H9 (cell line): ENCODE results near the gene HEATR3. TPM values are rescaled to one million over a fixed set of nuclear protein-coding genes. Genes with fewer than 3 reads are reported as not detected.

Experiments used
- DNase-seq: peaks from one replicate; pipeline ENCODE4 v3.0.0-alpha.2; 2017
- H2AFZ ChIP-seq: one replicate; pipeline ENCODE4 v1.6.1; 2013; ENCODE audit warnings: mild to moderate bottlenecking, low read length, control low read depth, moderate library complexity
- H2AK5ac ChIP-seq: 2 replicates; pipeline ENCODE4 v1.6.1; 2013; ENCODE audit warnings: low read length, control low read depth, mixed read lengths; ENCODE audit not compliant: insufficient read length
- H2BK120ac ChIP-seq: one replicate; pipeline ENCODE4 v1.6.1; 2013; ENCODE audit warnings: low read depth, mild to moderate bottlenecking, low read length, control low read depth, inconsistent platforms; ENCODE audit not compliant: poor library complexity, severe bottlenecking
- H2BK12ac ChIP-seq: 2 replicates; pipeline ENCODE4 v1.6.1; 2013; ENCODE audit warnings: low read length, control low read depth, mixed read lengths, low read depth; ENCODE audit not compliant: insufficient read length
- H2BK15ac ChIP-seq: 2 replicates; pipeline ENCODE4 v1.6.1; 2013; ENCODE audit warnings: low read depth, low read length, control low read depth
- H2BK20ac ChIP-seq: one replicate; pipeline ENCODE4 v1.6.1; 2013; ENCODE audit warnings: low read depth, mild to moderate bottlenecking, low read length, control low read depth, inconsistent platforms; ENCODE audit not compliant: poor library complexity, severe bottlenecking
- H2BK5ac ChIP-seq: 2 replicates; pipeline ENCODE4 v1.6.1; 2013; ENCODE audit warnings: low read length, control low read depth, mixed read lengths; ENCODE audit not compliant: insufficient read length
- H3K14ac ChIP-seq: 2 replicates; pipeline ENCODE4 v1.6.1; 2013; ENCODE audit warnings: low read length, control low read depth; ENCODE audit not compliant: insufficient read depth
- H3K18ac ChIP-seq: 2 replicates; pipeline ENCODE4 v1.6.1; 2013; ENCODE audit warnings: low read depth, mild to moderate bottlenecking, mixed read lengths, low read length, control low read depth; ENCODE audit not compliant: insufficient read length
- H3K23ac ChIP-seq: 2 replicates; pipeline ENCODE4 v1.6.1; 2013; ENCODE audit warnings: low read length, control low read depth, mixed read lengths, low read depth; ENCODE audit not compliant: insufficient read length
- H3K23me2 ChIP-seq: 2 replicates; pipeline ENCODE4 v1.6.1; 2013; ENCODE audit warnings: low read depth, mild to moderate bottlenecking, mixed read lengths, low read length, control low read depth; ENCODE audit not compliant: insufficient read length, poor library complexity, severe bottlenecking
- H3K27ac ChIP-seq: 2 replicates; pipeline ENCODE4 v1.5.1; 2013; ENCODE audit warnings: low read length, control low read depth, mixed read lengths, low read depth; ENCODE audit not compliant: insufficient read length
- H3K27me3 ChIP-seq: 2 replicates; pipeline ENCODE4 v1.6.1; 2013; ENCODE audit warnings: low read length, control low read depth, inconsistent platforms; ENCODE audit not compliant: insufficient read depth
- H3K4ac ChIP-seq: 2 replicates; pipeline ENCODE4 v1.6.1; 2013; ENCODE audit warnings: low read depth, mild to moderate bottlenecking, control low read depth, inconsistent platforms, low read length, moderate library complexity
- H3K4me1 ChIP-seq: 2 replicates; pipeline ENCODE4 v1.6.1; 2013; ENCODE audit warnings: low read length, control low read depth, inconsistent platforms; ENCODE audit not compliant: insufficient read depth
- H3K4me2 ChIP-seq: 2 replicates; pipeline ENCODE4 v1.6.1; 2013; ENCODE audit warnings: low read length, control low read depth, mixed read lengths; ENCODE audit not compliant: insufficient read length, insufficient read depth
- H3K56ac ChIP-seq: 2 replicates; pipeline ENCODE4 v1.6.1; 2013; ENCODE audit warnings: low read depth, mild to moderate bottlenecking, mixed read lengths, low read length, control low read depth; ENCODE audit not compliant: insufficient read length
- H3K79me1 ChIP-seq: 2 replicates; pipeline ENCODE4 v1.6.1; 2013; ENCODE audit warnings: low read depth, mild to moderate bottlenecking, moderate library complexity, low read length, control low read depth, inconsistent platforms; ENCODE audit not compliant: insufficient read depth, poor library complexity, severe bottlenecking
- H3K79me2 ChIP-seq: 2 replicates; pipeline ENCODE4 v1.6.1; 2013; ENCODE audit warnings: low read length, control low read depth, inconsistent platforms; ENCODE audit not compliant: insufficient read depth
- H3K9ac ChIP-seq: 2 replicates; pipeline ENCODE4 v1.6.1; 2013; ENCODE audit warnings: low read length, control low read depth, mixed read lengths; ENCODE audit not compliant: insufficient read length; ENCODE audit errors: extremely low read depth
- H3K9me3 ChIP-seq: one replicate; pipeline ENCODE4 v1.6.1; 2013; ENCODE audit warnings: low read depth, low read length, inconsistent platforms; ENCODE audit not compliant: control insufficient read depth
- H3T11ph ChIP-seq: one replicate; pipeline ENCODE4 v1.6.1; 2013; ENCODE audit warnings: mild to moderate bottlenecking, low read length, control low read depth, inconsistent platforms
- H4K20me1 ChIP-seq: one replicate; pipeline ENCODE4 v1.6.1; 2013; ENCODE audit not compliant: control insufficient read depth, insufficient read length, insufficient read depth
- H4K5ac ChIP-seq: 2 replicates; pipeline ENCODE4 v1.6.1; 2013; ENCODE audit warnings: low read depth, mild to moderate bottlenecking, mixed read lengths, low read length, control low read depth; ENCODE audit not compliant: insufficient read length
- H4K8ac ChIP-seq: replicated peaks from 2 replicates; pipeline ENCODE4 v1.6.1; 2013; ENCODE audit warnings: low read length, control low read depth, mixed read lengths, low read depth; ENCODE audit not compliant: insufficient read length
- H4K91ac ChIP-seq: 2 replicates; pipeline ENCODE4 v1.6.1; 2013; ENCODE audit warnings: low read depth, mild to moderate bottlenecking, moderate library complexity, mixed read lengths, low read length, control low read depth; ENCODE audit not compliant: insufficient read length
- H3K27ac Mint-ChIP-seq, 3 experiments: 2 replicates in 2 of 3; 3 replicates in 1 of 3; pipeline ENCODE4 v1.8.0; 2020 to 2021; ENCODE audit warnings: mixed read lengths in 3 of 3, mild to moderate bottlenecking in 1 of 3, moderate library complexity in 1 of 3
- H3K27me3 Mint-ChIP-seq: 2 replicates; pipeline ENCODE4 v1.8.0; 2021; ENCODE audit warnings: low read depth, mild to moderate bottlenecking, moderate library complexity, mixed read lengths
- H3K36me3 Mint-ChIP-seq, 3 experiments: 2 replicates in 2 of 3; 3 replicates in 1 of 3; pipeline ENCODE4 v1.8.0; 2020 to 2021; ENCODE audit warnings: low read depth in 3 of 3, mixed read lengths in 3 of 3; ENCODE audit not compliant: insufficient read depth in 1 of 3
- H3K4me1 Mint-ChIP-seq, 2 experiments: 2 replicates each; pipeline ENCODE4 v1.8.0; 2020; ENCODE audit warnings: mixed read lengths in 2 of 2
- H3K4me3 Mint-ChIP-seq, 2 experiments: 2 replicates in 1 of 2; 3 replicates in 1 of 2; pipeline ENCODE4 v1.8.0; 2020 to 2021; ENCODE audit warnings: mild to moderate bottlenecking in 2 of 2, mixed read lengths in 2 of 2, moderate library complexity in 1 of 2
- H3K9me3 Mint-ChIP-seq, 2 experiments: 2 replicates in 1 of 2; 3 replicates in 1 of 2; pipeline ENCODE4 v1.8.0; 2020; ENCODE audit warnings: mild to moderate bottlenecking in 2 of 2, mixed read lengths in 2 of 2, moderate library complexity in 1 of 2
- CTCF ChIP-seq: fragments of 200-600 bp; sonication (generic); conservative IDR thresholded peaks from 3 replicates; pipeline ENCODE4 v1.8.0; 2021; ENCODE audit warnings: antibody characterized with exemption, mild to moderate bottlenecking
- WGBS: extraction: QIAGEN DNeasy Blood & Tissue Kit; methylation state at CpG from one replicate; pipeline ENCODE4 v1.1.7; 2013; ENCODE audit warnings: missing lambda C conversion rate, low lambda C conversion rate, mixed read lengths; ENCODE audit not compliant: insufficient read length; ENCODE audit errors: extremely low coverage; 5-methylcytosine and 5-hydroxymethylcytosine counted together
- total RNA-seq: library from RNA; stranded (reverse); gene quantifications from 2 replicates; pipeline ENCODE4 v1.2.1, GENCODE V29; 2021

HEATR3 gene
- total RNA-seq, 1 experiment from 2014 or later, result 26.5 TPM

GRCh38 chr16:50072730-50073129 is 7.0 kb downstream of the HEATR3 start:
- H3K14ac ChIP-seq, result no peak overlapping the region
- no peak overlapping the region for H4K8ac ChIP-seq
- no peaks in the 10 kb centered on the region for H4K20me1 ChIP-seq
- no peaks in the 10 kb centered on the region for H3K4me1 ChIP-seq
- peaks cover 4% of the 10 kb centered on the region for H3K79me1 ChIP-seq
- H3K4ac ChIP-seq, result no peak overlapping the region
- no peak overlapping the region for H3K56ac ChIP-seq
- no peak overlapping the region for H3T11ph ChIP-seq
- H3K27me3 Mint-ChIP-seq, result no peaks in the 10 kb centered on the region
- no peaks in the 10 kb centered on the region for H3K23me2 ChIP-seq
- H3K18ac ChIP-seq, result no peak overlapping the region
- H3K23ac ChIP-seq, result no peak overlapping the region
- no peak overlapping the region for H3K4me2 ChIP-seq
- H3K4me1 Mint-ChIP-seq, result peaks cover 15 to 16% of the 10 kb centered on the region in 2 experiments
- no peak overlapping the region for H2AK5ac ChIP-seq
- no peak overlapping the region for H3K27ac ChIP-seq
- no peak for TF ChIP-seq CTCF
- no peak overlapping the region for H2BK120ac ChIP-seq
- no peak overlapping the region for H4K5ac ChIP-seq
- H2BK5ac ChIP-seq, result no peak overlapping the region
- H2BK15ac ChIP-seq, result no peak overlapping the region
- H3K9me3 ChIP-seq, result no peaks in the 10 kb centered on the region
- H2BK12ac ChIP-seq, result no peak overlapping the region
- H3K79me2 ChIP-seq, result 0 out of 2 replicates have a peak, but pooled peaks cover 2% of the 10 kb centered on the region
- no peaks in the 10 kb centered on the region for H3K27me3 ChIP-seq
- DNase-seq, result no peak
- H2BK20ac ChIP-seq, result no peak overlapping the region
- no peak overlapping the region for H4K91ac ChIP-seq
- peak overlapping the region in 1 of 3 experiments; percentile 33; a peak in 3 of 7 replicates for H3K27ac Mint-ChIP-seq
- peaks cover 15 to 45% (median 34%) of the 10 kb centered on the region in 3 experiments; a peak in 6 of 7 replicates for H3K36me3 Mint-ChIP-seq
- H3K4me3 Mint-ChIP-seq, result no peak overlapping the region
- no peak overlapping the region for H2AFZ ChIP-seq
- no peak overlapping the region for H3K9ac ChIP-seq
- no peaks in the 10 kb centered on the region for H3K9me3 Mint-ChIP-seq
- no CpG with 5 or more reads among the region's 5 CpGs for WGBS
